Testis (tissue), 3 donors: ENCODE measurements around the gene TPCN2. TPM values are rescaled to one million over a fixed set of nuclear protein-coding genes. Genes with fewer than 3 reads are reported as not detected.

Experiments used
- DNase-seq: peaks from one replicate; pipeline ENCODE4 v3.0.0-alpha.2; 2019
- H3K27ac ChIP-seq, 2 donors: fragments of 200-600 bp; sonication (generic); one replicate each; pipeline ENCODE4 v1.5.1; 2019
- H3K27me3 ChIP-seq: fragments of 200-600 bp; sonication (generic); one replicate; pipeline ENCODE4 v1.5.1; 2019
- H3K36me3 ChIP-seq: fragments of 200-600 bp; sonication (generic); one replicate; pipeline ENCODE4 v1.5.1; 2017; ENCODE audit warnings: low read depth; ENCODE audit errors: missing control alignments
- H3K4me1 ChIP-seq: fragments of 200-600 bp; sonication (generic); one replicate; pipeline ENCODE4 v1.5.1; 2019
- H3K4me3 ChIP-seq, 2 donors: fragments of 200-600 bp; sonication (generic); one replicate each; pipeline ENCODE4 v1.5.1; 2017 to 2019
- H3K9me3 ChIP-seq: fragments of 200-600 bp; sonication (generic); one replicate; pipeline ENCODE4 v1.5.1; 2017
- POLR2A ChIP-seq: fragments of 450-650 bp; IDR thresholded peaks from one replicate; pipeline ENCODE4 v1.6.1; 2017; ENCODE audit warnings: antibody characterized with exemption, mild to moderate bottlenecking, moderate library complexity
- WGBS, 2 donors: methylation state at CpG; one replicate each; pipeline ENCODE4 v1.1.5; 2018; 5-methylcytosine and 5-hydroxymethylcytosine counted together
- intact Hi-C: fragments of 100-400 bp; cut with DNase I; formaldehyde crosslinking; loops from one replicate; pipeline ENCODE4 v1.15.1; 2023; ENCODE audit warnings: low total_unique reads
- polyA plus RNA-seq: library from polyadenylated mRNA; stranded (reverse); fragments of 350-450 nt; fragmentation: Illumina TruSeq; extraction: RNeasy Lipid Tissue Mini Kit (QIAGEN cat#74804); gene quantifications from one replicate; pipeline ENCODE4 v1.2.3, GENCODE V29; 2014; ENCODE audit warnings: low read depth, low replicate concordance; ENCODE audit not compliant: insufficient read depth
- total RNA-seq, 2 donors: library from RNA; depleted of rRNA; stranded (reverse); fragments of >200 nt; gene quantifications; one replicate each; pipeline ENCODE4 v1.2.3, GENCODE V29; 2016
- TF ChIP-seq, protein P1 (sequence below), 3 experiments: fragments of 450-650 bp in 2 of 3; fragments of 200-600 bp in 1 of 3; sonication (generic) in 1 of 3; IDR thresholded peaks; one replicate each; pipeline ENCODE4 v1.5.1; 2016 to 2019; ENCODE audit warnings: antibody characterized with exemption in 3 of 3, mild to moderate bottlenecking in 2 of 3, moderate library complexity in 1 of 3

The TPCN2 gene
- total and polyA plus RNA-seq, 3 donors from 2014 or later: 12.9 to 32.5 (median 28.4) TPM

GRCh38 chr11:69000831-69001242, 47.9 kb upstream of the TPCN2 start:
- no peaks in the 10 kb centered on the region for H3K27me3 ChIP-seq
- 41 to 45% methylated on average over 8 of the region's 8 CpGs for WGBS, 2 donors
- DNase-seq: peak; percentile 53
- H3K4me3 ChIP-seq: no peak overlapping the region
- intact Hi-C loops: loop anchor here (10.0 kb wide), 1 partner anchor 96 kb away; the partner anchor contains the start of genes IGHMBP2 and MRPL21
- no peaks in the 10 kb centered on the region for H3K9me3 ChIP-seq
- no peak for TF ChIP-seq POLR2A
- TF ChIP-seq, protein P1, sequence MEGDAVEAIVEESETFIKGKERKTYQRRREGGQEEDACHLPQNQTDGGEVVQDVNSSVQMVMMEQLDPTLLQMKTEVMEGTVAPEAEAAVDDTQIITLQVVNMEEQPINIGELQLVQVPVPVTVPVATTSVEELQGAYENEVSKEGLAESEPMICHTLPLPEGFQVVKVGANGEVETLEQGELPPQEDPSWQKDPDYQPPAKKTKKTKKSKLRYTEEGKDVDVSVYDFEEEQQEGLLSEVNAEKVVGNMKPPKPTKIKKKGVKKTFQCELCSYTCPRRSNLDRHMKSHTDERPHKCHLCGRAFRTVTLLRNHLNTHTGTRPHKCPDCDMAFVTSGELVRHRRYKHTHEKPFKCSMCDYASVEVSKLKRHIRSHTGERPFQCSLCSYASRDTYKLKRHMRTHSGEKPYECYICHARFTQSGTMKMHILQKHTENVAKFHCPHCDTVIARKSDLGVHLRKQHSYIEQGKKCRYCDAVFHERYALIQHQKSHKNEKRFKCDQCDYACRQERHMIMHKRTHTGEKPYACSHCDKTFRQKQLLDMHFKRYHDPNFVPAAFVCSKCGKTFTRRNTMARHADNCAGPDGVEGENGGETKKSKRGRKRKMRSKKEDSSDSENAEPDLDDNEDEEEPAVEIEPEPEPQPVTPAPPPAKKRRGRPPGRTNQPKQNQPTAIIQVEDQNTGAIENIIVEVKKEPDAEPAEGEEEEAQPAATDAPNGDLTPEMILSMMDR (IDR thresholded peaks at IDR 0.05): peak; percentile 56 to 73 (median 66)
- peak overlapping the region; percentile 20 to 70 for H3K27ac ChIP-seq
- H3K36me3 ChIP-seq: no peaks in the 10 kb centered on the region
- peaks cover 14% of the 10 kb centered on the region for H3K4me1 ChIP-seq

DNA sequence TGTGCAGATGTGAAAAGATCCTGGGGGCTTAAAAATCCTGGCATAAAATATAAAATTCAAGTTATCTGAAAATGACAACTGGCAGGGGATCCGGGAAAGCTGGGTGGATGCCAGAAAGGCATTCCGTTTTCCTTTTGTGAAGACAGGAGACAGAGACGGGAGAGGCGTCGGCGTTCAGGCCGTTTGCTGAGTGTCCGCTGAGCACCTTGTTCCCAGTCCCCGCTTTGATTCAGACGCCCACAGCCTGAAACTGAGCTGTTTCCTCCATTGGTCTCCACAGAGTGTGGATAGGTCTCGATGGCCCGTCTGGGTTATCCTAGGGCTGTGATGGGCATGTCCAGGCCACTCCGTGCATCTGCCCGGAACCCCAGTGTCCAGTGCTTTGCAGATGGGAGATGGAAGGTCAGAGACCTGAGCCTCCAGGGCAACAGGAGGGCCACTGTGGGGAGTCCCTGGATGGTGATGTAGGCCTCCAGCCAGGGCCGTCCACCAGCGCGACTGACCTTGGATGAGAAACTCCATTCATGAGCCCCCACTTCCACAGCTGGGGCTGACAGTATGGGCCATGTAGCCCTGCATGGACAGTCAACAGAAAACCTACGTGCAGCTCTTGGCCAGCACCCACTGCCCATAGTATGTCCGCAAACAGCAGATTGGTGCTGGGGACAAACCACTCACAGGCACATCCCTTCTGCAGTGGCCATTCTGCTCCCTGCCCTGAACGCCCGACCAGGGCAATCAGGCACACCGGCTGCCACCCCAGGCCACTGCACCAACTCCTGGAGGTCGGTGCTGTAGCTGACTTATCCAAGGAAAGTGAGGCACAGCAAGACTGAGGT, 47.3 kb upstream of the TPCN2 start:
- Histone ChIP-seq H3K36me3 (no peaks in the 10 kb centered on the region), H3K4me1 (peaks cover 14% of the 10 kb centered on the region), H3K27me3 (no peaks in the 10 kb centered on the region), H3K27ac (peak overlapping the region; percentile 20 to 70), H3K4me3 (no peak overlapping the region), H3K9me3 (no peaks in the 10 kb centered on the region)
- intact Hi-C loops: loop anchor here (10.0 kb wide), 1 partner anchor 97 kb away; the partner anchor contains the start of genes IGHMBP2 and MRPL21
- no peak for TF ChIP-seq POLR2A
- TF ChIP-seq, protein P1 (IDR thresholded peaks at IDR 0.05): no peak
- peak; percentile 15 for DNase-seq
- WGBS, 2 donors: 74 to 75% methylated on average over 15 to 23 of the region's 23 CpGs

DNA sequence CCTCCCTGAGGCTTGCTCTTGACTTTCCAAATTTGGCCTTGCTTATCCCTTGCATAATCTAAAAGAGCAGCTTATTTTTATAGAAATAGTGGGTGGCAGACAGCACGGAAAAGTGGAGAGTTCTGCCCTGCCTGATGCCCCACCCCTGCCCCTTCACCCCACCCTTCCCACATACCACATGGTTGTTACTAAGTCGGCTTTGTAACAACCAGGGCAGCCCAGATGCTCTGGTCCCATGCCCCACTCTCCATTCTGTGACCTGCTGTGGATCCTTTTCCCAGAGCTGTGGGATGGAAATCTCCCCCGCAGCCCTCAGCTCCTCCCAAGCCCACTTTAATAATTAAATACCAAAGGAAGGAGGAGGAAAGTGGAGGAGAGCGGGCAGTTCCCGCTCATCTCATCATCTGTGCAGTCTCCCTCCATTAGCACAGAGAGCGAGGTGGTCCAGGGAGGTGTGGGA, 46.6 kb upstream of the TPCN2 start:
- Histone ChIP-seq H3K27me3 (no peaks in the 10 kb centered on the region), H3K4me1 (peaks cover 14% of the 10 kb centered on the region), H3K27ac (peak overlapping the region in 1 of 2 donors; percentile 70), H3K4me3 (no peak overlapping the region), H3K9me3 (no peaks in the 10 kb centered on the region), H3K36me3 (no peaks in the 10 kb centered on the region)
- intact Hi-C loops: loop anchor here (10.0 kb wide), 1 partner anchor 97 kb away; the partner anchor contains the start of genes IGHMBP2 and MRPL21
- no peak for DNase-seq
- WGBS, 2 donors: 68% methylated on average over 6 of the region's 6 CpGs
- TF ChIP-seq, protein P1 (IDR thresholded peaks at IDR 0.05): no peak
- no peak for TF ChIP-seq POLR2A

DNA sequence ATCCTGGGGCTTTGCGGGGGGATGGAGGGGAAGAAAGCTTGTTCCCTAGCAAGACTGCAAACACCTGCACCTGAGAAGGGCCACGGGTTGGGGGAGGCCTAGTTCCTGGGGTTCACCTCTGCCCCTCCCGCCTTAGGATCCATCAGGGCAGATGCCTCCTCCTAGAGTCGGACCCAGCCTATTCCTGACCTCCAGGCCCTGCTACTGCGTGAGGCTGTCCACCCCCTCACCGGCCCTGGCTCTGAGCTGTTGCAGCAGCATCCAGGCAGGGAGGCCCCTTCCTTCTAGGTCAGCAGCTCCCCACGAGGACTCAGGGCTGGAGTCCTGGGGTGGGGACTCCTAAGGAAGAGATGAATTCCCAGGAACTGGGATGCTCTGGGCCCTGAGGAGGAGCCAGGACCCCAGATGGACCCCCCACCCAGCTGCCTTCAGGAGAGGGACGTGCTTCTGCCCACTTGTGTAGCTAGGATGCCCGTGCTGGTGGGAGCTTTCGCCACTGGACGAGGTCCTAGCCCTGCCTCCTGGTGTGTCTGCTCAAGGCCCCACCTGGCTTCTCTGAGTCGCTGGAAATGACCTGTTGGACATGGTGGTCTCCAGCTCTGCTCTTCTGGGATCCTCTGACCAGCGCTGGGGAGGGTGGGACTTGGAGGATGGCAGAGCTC, 46.0 kb upstream of the TPCN2 start:
- Histone ChIP-seq H3K36me3 (no peaks in the 10 kb centered on the region), H3K4me1 (peaks cover 14% of the 10 kb centered on the region), H3K9me3 (no peaks in the 10 kb centered on the region), H3K27ac (peak overlapping the region in 1 of 2 donors; percentile 45), H3K27me3 (no peaks in the 10 kb centered on the region), H3K4me3 (no peak overlapping the region)
- WGBS, 2 donors: 64 to 84% methylated on average over 6 to 13 of the region's 13 CpGs
- TF ChIP-seq, protein P1 (IDR thresholded peaks at IDR 0.05): no peak
- TF ChIP-seq POLR2A: no peak
- DNase-seq: no peak
- intact Hi-C loops: loop anchor here (10.0 kb wide), 1 partner anchor 98 kb away; the partner anchor contains the start of genes IGHMBP2 and MRPL21
